Breast epithelium (tissue), 3 donors: Measurements from ENCODE around the gene ZNF148.

Source experiments
- POLR2AphosphoS5 ChIP-seq, 3 donors: sonication (generic); formaldehyde crosslinking; IDR thresholded peaks; one replicate each; pipeline ENCODE4 v1.6.1; 2017; ENCODE audit warnings: antibody characterized with exemption in 3 of 3
- TF ChIP-seq, protein P1 (sequence below), 3 donors: fragments of 450-650 bp; IDR thresholded peaks; one replicate each; pipeline ENCODE4 v1.5.1; 2016 to 2017; ENCODE audit warnings: antibody characterized with exemption in 3 of 3, mild to moderate bottlenecking in 3 of 3, moderate library complexity in 3 of 3

DNA sequence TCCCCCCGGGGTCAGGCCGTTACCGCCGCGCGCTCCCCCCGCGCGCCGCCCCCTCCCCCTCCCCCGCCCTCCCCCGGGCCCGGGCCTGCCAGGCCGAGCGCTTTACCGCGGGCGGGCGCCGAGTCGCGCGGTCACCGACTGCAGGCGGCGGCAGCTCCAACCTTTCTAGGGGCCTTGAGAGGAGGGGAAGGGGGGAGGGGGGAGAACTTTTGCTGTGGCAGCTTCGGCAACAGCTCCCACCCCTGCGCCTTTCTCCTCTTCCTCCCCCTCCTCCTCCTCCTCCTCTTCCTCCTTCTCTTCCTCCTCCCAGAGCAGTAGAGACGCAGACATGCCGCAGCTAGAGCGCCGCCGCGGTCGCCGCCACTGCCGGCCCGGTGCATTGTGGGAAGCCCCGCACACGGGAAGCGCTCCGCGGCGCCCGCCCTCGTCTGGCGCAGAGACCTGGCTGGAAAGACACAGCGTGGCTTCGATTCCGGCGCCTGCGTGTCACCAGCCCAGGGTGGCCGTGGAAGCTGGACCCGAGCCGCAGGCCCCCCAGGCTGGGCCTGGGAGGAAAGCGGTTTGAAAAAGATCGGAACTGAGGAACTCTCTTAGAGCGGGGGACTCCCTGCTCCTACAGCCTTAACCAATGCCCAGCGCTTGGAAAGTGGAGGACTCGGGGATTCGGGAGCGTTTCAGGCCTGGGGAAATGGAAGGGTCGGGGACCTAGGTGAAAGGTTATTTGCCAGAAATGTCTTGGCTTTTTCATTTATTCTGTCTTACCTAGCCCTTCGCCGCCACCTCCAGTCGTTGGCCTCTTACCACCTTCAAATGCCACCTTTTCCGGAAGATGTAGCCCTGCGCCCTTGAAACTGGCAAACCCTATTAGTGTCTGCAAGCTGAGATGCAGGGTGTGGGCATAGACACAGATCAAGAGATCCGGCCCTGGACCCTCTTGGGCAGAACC, at the start of gene ZNF148:
- TF ChIP-seq POLR2AphosphoS5 (IDR thresholded peaks at IDR 0.05), result peak; percentile 77 to 96 (median 84)
- TF ChIP-seq, protein P1, sequence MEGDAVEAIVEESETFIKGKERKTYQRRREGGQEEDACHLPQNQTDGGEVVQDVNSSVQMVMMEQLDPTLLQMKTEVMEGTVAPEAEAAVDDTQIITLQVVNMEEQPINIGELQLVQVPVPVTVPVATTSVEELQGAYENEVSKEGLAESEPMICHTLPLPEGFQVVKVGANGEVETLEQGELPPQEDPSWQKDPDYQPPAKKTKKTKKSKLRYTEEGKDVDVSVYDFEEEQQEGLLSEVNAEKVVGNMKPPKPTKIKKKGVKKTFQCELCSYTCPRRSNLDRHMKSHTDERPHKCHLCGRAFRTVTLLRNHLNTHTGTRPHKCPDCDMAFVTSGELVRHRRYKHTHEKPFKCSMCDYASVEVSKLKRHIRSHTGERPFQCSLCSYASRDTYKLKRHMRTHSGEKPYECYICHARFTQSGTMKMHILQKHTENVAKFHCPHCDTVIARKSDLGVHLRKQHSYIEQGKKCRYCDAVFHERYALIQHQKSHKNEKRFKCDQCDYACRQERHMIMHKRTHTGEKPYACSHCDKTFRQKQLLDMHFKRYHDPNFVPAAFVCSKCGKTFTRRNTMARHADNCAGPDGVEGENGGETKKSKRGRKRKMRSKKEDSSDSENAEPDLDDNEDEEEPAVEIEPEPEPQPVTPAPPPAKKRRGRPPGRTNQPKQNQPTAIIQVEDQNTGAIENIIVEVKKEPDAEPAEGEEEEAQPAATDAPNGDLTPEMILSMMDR (IDR thresholded peaks at IDR 0.05), result peak in 1 of 3 donors; percentile 9
